HG03095 (cell line): ENCODE results near the gene RSRC1.
"Not testable (repeated sequence)": the region's sequence is repeated elsewhere in the genome, so short reads cannot be mapped to it uniquely, and the experiment has no call there.

Experiments
- ATAC-seq: cut with Tn5 transposase; IDR thresholded peaks from one replicate; pipeline ENCODE4 v1.9.1; 2021; ENCODE audit warnings: moderate library complexity; ENCODE audit not compliant: unreplicated experiment

The RSRC1 gene

GRCh38 chr3:158122721-158123120 lies 12.8 kb downstream of the RSRC1 start:
- ATAC-seq, result not testable (repeated sequence)

- no peak for ATAC-seq
Observed at GRCh38 chr3:158127250-158128219, 17.6 kb downstream of the RSRC1 start.

- ATAC-seq, result no peak
Observed at GRCh38 chr3:158128755-158129154, 18.9 kb downstream of the RSRC1 start.

GRCh38 chr3:158134363-158134762 lies 24.5 kb downstream of the RSRC1 start:
- no peak for ATAC-seq

- ATAC-seq, result no peak
Observed at GRCh38 chr3:158140396-158140795, 30.5 kb downstream of the RSRC1 start.

GRCh38 chr3:158148218-158148617 lies 38.3 kb downstream of the RSRC1 start:
- ATAC-seq, result no peak

GRCh38 chr3:158152186-158152585 lies 42.3 kb downstream of the RSRC1 start:
- ATAC-seq, result no peak

- no peak for ATAC-seq
Observed at GRCh38 chr3:158158969-158159368, 49.1 kb downstream of the RSRC1 start.

GRCh38 chr3:158159714-158160113 lies 49.8 kb downstream of the RSRC1 start:
- ATAC-seq, result no peak

- no peak for ATAC-seq
Observed at GRCh38 chr3:158160958-158161357, 51.1 kb downstream of the RSRC1 start.

GRCh38 chr3:158165141-158165655 lies 55.3 kb downstream of the RSRC1 start:
- no peak for ATAC-seq

- ATAC-seq, result no peak
Observed at GRCh38 chr3:158165730-158166129, 55.8 kb downstream of the RSRC1 start.

- ATAC-seq, result no peak
Observed at GRCh38 chr3:158166223-158166622, 56.3 kb downstream of the RSRC1 start.

- ATAC-seq, result no peak
Observed at GRCh38 chr3:158167737-158168557, 58.1 kb downstream of the RSRC1 start.

GRCh38 chr3:158169091-158169491 lies 59.2 kb downstream of the RSRC1 start:
- ATAC-seq, result no peak

- ATAC-seq, result no peak
Observed at GRCh38 chr3:158181096-158181495, 71.2 kb downstream of the RSRC1 start.

GRCh38 chr3:158185711-158186110 lies 75.8 kb downstream of the RSRC1 start:
- no peak for ATAC-seq

- ATAC-seq, result no peak
Observed at GRCh38 chr3:158200955-158201354, 91.1 kb downstream of the RSRC1 start.

GRCh38 chr3:158205324-158205723 lies 95.4 kb downstream of the RSRC1 start:
- ATAC-seq, result no peak

GRCh38 chr3:158205994-158206393 lies 96.1 kb downstream of the RSRC1 start:
- ATAC-seq, result peak; percentile 71

- ATAC-seq, result no peak
Observed at GRCh38 chr3:158210067-158210466, 100.2 kb downstream of the RSRC1 start.

GRCh38 chr3:158213461-158213860 lies 103.6 kb downstream of the RSRC1 start:
- no peak for ATAC-seq
